HEK293 (cell line): ENCODE results near the gene TEX261.

Experiments
- ZNF585B ChIP-seq: fragments of 450-650 bp; formaldehyde crosslinking; IDR thresholded peaks from 2 replicates; pipeline ENCODE4 v1.5.1; 2016; ENCODE audit warnings: missing biosample characterization, missing genetic modification characterization
- ZNF701 ChIP-seq: fragments of 450-650 bp; formaldehyde crosslinking; IDR thresholded peaks from 2 replicates; pipeline ENCODE4 v1.5.1; 2016; ENCODE audit warnings: missing biosample characterization, missing genetic modification characterization
- TF ChIP-seq, protein P1 (sequence below): fragments of 450-650 bp; IDR thresholded peaks from 2 replicates; pipeline ENCODE4 v1.5.1; 2018; ENCODE audit warnings: missing biosample characterization, mild to moderate bottlenecking, missing genetic modification characterization
- TF ChIP-seq, protein P2 (sequence below): fragments of 450-650 bp; formaldehyde crosslinking; IDR thresholded peaks from 2 replicates; pipeline ENCODE4 v1.5.1; 2016; ENCODE audit warnings: missing biosample characterization, missing genetic modification characterization
- TF ChIP-seq, protein P3 (sequence below): fragments of 450-650 bp; formaldehyde crosslinking; IDR thresholded peaks from 2 replicates; pipeline ENCODE4 v1.5.1; 2017; ENCODE audit warnings: missing biosample characterization, missing genetic modification characterization

DNA sequence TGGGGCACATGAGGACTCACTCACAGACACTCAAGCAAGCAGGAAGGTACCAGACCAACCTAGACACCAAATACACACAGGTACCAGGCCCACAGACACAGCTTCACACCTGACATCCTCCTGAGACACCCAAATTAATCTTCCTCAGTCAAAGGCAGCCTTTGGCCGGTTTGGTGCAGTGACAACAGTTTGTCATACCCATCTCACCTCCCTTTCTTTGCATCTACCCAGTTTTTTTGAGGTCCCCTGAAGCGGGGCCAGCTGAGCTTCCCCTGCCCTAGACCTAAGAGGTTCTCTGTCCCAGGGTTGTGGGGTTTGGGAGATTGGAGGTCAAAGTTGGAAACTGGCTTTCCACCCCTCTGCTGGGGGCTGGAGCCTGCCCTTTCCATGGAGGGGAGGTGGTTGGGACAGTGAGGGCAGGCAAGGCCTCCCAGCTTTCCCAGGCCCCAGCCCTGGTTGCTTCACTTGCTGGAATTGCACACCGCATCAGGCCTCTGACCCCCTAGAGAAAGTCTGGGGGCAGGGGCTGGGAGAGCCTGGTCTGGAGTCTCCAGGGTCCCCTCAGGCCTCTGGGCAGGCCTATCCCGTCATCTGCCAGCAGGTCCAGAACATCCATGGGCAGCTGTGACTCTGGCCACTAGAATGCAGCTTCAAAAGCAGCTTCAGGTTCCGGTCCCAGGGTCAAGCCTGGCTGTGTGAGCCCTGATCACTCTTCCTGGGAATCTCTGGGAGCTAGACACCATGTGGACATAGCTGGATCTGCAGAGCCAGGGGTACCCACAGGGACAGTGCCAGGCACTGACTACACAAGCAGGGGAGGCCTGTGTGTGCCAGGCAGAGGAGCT, 12.5 kb upstream of the TEX261 start:
- TF ChIP-seq, protein P1, sequence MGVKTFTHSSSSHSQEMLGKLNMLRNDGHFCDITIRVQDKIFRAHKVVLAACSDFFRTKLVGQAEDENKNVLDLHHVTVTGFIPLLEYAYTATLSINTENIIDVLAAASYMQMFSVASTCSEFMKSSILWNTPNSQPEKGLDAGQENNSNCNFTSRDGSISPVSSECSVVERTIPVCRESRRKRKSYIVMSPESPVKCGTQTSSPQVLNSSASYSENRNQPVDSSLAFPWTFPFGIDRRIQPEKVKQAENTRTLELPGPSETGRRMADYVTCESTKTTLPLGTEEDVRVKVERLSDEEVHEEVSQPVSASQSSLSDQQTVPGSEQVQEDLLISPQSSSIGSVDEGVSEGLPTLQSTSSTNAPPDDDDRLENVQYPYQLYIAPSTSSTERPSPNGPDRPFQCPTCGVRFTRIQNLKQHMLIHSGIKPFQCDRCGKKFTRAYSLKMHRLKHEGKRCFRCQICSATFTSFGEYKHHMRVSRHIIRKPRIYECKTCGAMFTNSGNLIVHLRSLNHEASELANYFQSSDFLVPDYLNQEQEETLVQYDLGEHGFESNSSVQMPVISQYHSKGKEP (tag by site-specific recombination): no peak
- TF ChIP-seq ZNF701 (tag by site-specific recombination) (no peak), ZNF585B (tag by site-specific recombination) (no peak)
- TF ChIP-seq, protein P2, sequence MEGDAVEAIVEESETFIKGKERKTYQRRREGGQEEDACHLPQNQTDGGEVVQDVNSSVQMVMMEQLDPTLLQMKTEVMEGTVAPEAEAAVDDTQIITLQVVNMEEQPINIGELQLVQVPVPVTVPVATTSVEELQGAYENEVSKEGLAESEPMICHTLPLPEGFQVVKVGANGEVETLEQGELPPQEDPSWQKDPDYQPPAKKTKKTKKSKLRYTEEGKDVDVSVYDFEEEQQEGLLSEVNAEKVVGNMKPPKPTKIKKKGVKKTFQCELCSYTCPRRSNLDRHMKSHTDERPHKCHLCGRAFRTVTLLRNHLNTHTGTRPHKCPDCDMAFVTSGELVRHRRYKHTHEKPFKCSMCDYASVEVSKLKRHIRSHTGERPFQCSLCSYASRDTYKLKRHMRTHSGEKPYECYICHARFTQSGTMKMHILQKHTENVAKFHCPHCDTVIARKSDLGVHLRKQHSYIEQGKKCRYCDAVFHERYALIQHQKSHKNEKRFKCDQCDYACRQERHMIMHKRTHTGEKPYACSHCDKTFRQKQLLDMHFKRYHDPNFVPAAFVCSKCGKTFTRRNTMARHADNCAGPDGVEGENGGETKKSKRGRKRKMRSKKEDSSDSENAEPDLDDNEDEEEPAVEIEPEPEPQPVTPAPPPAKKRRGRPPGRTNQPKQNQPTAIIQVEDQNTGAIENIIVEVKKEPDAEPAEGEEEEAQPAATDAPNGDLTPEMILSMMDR (tag by site-specific recombination): no peak
- TF ChIP-seq, protein P3, sequence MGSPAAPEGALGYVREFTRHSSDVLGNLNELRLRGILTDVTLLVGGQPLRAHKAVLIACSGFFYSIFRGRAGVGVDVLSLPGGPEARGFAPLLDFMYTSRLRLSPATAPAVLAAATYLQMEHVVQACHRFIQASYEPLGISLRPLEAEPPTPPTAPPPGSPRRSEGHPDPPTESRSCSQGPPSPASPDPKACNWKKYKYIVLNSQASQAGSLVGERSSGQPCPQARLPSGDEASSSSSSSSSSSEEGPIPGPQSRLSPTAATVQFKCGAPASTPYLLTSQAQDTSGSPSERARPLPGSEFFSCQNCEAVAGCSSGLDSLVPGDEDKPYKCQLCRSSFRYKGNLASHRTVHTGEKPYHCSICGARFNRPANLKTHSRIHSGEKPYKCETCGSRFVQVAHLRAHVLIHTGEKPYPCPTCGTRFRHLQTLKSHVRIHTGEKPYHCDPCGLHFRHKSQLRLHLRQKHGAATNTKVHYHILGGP (tag by site-specific recombination): no peak
